TTC549 (cell line): ENCODE data around the gene DNAI2.
"Not testable (repeated sequence)": the region's sequence is repeated elsewhere in the genome, so short reads cannot be mapped to it uniquely, and the experiment has no call there.

Experiments
- FAIRE-seq: peaks from 2 replicates; lab custom pipeline; 2012; peaks lifted over from hg19 to GRCh38; lab: Jason Lieb, UNC

Gene DNAI2

DNA sequence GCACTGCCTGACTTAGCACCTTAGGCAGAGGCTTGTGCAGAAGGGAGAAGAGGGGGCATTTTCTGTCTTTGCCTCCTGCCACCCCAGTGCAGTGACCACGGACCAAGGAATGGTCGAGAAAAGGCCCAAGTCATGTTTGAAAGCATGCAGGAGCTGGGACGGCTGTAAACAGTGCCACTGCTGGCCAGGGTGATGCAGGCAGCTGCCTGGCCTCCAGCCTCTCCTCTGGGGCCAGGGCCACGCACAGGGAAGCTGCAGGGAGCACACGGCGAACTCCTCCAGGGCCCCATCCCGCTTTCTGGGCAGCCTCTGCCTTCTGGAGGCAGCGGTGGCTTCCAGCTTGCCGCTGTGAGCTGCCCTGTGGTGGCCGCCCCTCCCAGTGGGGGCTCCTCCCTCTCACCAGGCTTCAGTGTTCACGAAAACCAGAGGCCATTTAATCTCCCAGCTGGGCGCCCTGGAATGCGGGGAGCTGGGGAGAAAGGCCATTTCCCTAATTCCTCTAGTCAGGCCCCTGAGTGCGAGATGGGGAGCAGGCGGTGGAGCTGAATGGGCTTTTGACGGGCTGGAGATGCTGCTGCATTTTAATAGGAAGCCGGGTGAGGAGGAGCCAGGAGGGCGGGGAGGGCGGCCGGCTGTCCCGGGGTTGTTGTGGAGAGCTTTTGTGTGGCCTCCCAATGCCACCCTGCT, 28.7 kb upstream of the DNAI2 start:
- no peak for FAIRE-seq

- FAIRE-seq = no peak
Observed at GRCh38 chr17:74245871-74246270, 28.2 kb upstream of the DNAI2 start.

DNA sequence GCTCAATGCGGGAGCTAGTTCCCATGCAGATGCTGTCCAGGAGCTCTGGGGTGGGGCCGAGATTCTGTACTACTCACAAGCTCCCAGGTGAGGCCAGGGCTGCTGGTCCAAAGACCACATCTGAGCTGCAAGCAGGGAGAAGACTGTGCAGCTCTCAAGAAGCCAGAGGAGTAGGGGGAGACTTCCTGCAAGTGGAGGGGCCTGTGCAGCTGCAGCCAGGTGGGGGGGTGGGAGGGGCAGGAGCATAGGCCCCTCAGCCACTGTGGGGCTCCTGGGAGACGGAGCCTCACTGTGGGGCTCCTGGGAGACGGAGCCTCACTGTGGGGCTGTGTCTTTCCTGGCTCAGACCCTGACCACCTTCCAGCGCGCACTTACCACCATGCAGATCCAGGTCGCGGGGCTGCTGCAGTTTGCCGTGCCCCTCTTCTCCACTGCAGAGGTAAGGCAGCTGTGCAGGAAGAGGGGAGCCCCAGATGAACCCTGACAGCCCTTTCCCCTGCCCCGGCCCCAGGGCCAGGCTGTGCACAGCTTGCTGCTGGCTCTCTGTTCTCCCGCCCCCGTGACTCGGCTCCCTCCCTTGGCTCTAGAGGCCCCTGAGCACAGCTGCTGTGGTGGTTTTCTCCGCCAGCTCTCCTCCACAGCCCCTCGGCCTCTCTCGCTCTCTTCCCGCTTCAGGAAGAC, 24.3 kb upstream of the DNAI2 start:
- FAIRE-seq = no peak

DNA sequence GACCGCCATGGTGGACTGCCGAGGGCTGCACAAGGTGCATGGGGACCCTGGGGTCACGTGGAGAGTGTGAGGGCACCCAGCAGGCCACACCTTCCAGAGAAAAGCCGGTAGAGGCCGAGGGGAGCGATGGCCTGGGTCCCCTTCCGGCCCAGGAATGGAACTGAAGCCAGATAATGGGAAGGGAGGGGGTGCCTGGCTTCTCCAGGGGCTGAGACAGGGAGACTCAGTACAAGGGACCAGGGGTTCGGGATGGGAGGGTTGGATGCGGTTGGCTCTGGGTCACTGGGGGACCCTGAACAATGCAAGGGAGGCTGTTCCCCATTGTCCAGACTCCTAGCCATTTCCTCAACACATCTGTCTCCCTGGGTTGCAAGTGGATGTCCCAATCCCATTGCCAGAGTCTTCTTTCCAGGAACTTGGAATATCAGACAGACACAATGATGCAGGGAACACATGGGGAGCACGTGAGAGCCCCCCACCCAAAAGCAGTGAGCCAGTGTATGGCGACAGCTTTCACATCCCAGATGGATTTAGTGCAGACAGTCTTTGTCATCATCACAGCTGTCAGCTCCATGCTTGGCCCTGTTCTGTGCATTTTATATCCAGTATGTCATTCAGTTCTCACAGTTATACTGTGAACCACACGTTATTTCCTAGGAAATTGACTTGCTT, 23.6 kb upstream of the DNAI2 start:
- FAIRE-seq = no peak

DNA sequence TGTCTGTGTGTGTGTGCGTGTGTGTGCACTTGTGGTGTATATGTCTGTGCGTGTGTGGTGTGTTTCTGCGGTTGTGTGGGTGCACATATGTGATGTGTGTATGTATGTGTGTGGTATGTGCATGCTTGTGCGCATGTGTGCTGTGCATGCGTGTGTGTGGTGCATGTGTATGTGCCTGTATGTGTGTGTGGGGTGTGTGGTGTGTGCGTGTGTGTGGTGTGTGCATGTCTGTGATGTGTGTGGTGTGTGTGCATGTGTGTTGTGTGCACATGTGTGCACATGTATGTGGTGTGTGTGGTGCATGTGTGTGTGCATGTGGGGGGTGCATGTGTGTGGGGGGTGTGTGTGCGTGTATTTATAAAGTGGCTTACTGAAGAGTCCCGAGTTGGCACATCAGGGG, 23.0 kb upstream of the DNAI2 start:
- FAIRE-seq = no peak

DNA sequence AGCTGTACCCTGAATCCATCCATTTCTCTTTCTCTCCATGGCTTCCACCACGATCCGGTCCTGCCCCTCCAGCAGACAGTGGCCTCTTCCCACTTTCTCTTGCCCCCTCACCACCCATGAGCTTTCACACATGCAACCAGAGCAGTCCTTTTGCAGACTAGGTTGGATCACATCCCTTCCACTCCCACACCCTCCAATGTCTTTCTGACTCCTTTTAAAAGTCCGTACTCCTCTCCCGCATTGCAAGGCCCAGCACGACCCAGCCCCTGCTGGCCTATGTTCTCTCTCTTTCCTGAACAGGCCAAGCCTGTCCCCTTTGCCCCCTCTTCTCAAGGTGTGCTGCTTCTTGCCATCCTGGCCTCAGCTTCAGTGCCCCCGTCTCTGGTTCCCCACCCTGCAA, 22.5 kb upstream of the DNAI2 start:
- FAIRE-seq = no peak

DNA sequence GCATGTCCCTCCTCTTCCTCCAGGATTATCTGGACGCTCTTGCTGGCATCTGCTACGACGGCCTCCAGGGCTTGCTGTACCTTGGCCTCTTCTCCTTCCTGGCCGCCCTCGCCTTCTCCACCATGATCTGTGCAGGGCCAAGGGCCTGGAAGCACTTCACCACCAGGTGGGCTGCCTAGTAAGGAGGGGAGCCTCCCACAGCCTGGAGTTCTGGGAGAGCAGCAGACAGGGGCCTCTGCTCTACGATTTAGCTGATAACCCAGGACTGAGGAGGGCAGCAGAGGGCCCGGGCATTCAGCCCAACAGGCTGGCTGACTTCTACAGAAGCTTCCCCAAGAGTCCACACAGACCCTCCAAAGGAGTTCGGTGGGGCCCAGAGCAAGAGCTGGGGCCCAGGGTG, 21.8 kb upstream of the DNAI2 start:
- FAIRE-seq = no peak

- FAIRE-seq = no peak
Observed at GRCh38 chr17:74253036-74253435, 21.0 kb upstream of the DNAI2 start.

DNA sequence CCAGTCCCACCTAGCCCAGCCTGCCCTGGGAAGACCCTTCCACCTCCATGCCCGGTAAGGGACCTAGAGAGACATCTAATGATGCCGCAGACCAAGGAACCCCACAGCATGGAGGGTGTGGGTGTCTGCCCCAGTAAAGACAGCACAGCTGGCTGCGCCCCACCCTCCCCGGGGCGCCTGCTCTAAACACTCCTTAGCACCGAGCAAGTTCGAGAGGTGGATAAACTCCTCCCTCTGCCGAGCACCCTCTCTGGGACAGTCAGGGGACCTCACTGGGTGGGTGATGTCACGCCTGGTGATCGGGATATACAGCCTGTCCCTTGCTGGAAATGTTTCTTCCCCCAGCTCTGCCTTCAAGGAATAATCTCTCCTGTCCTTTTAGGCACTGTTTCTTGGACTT, 16.7 kb upstream of the DNAI2 start:
- FAIRE-seq = no peak

- FAIRE-seq = no peak
Observed at GRCh38 chr17:74259667-74260524, 14.1 kb upstream of the DNAI2 start.

DNA sequence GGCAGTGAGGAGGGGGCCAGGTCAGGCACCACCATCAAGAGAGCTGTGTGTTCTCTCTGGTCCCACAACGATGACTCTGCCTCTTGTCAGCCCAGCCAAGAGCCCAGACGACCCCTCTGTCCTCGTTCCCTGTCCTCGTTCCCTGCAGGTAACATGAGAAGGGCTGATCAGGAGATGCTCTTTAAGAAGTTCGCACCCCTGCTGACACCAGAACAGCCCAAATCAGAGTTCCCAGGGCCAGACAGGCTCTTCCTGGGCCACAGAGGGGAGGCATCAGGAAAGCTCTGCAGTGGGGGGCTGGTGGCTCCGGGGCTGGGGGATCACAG, 13.5 kb upstream of the DNAI2 start:
- no peak for FAIRE-seq

GRCh38 chr17:74262601-74263000, 11.4 kb upstream of the DNAI2 start:
- no peak for FAIRE-seq

DNA sequence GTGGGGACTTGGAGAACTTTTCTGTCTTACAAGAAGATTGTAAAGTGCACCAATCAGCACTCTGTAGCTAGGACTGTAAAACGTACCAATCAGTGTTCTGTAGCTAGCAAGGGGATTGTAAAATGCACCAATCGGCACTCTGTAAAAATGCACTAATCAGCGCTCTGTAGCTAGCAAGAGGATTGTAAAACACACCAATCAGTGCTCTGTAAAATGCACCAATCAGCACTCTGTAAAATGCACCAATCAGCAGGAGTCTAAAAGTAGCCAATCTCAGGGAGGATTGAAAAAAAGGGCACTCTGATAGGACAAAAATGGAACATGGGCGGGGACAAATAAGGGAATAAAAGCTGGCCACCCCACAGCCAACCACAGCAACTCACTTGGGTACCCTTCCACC, 7.0 kb upstream of the DNAI2 start:
- FAIRE-seq = not testable (repeated sequence)

DNA sequence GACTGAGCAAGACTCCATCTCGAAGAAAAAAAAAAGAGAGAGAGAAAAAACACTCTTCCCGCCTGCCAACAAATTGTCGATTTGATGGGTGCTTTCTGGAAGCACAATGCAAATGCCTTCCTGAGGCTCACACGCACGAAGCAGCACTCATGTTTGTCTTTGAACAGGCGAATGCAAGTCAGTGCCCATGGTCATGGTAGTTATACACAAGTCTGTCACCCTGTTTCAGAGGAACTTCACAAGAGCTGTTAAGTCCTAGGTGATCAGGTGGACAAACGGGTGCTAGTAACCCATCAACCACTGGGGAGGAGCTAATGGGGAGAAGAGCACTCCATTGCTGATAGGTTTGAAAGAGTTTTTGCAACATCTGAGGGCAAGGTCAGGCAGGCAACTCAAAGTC, 6.5 kb upstream of the DNAI2 start:
- no peak for FAIRE-seq

GRCh38 chr17:74267987-74268499, 6.0 kb upstream of the DNAI2 start:
- no peak for FAIRE-seq

DNA sequence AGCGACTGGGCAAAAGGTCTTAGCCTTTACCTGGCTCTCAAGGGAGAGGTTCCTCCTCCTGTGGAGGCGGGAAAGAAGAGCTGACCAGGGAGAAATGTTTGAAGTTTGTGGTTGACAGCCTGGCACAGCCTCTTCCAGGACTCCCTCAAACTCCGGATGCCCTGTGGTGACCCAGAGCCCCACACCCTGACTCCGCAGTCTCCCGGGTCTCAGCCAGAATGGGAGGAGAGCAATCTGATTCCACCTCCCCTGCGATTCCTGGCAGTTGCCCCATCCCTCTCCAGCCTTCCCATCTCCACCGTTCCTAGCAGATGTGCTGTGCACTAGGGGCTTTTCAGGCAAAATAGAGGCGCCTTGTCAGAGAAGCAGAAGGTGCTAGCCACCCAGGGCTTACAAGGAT, 5.5 kb upstream of the DNAI2 start:
- FAIRE-seq = no peak

DNA sequence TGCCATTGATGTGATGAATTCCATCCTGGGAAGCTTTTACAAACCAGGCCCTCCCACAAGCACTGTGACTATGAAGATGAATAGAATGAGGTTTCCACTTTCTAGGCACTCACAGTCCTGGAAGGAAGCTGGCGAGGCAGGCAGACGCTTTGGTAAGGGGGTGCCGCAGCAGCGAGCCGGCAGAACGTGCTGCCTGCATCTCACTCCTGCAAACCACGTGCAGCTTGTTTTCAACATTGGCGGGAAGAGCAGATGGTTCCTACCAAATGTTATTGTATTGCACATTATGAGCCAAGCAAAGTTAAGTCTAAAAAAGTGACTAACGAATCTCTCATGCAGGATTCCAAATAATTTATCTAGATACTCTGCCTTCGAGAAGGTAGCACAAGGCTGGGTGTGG, 3.7 kb upstream of the DNAI2 start:
- no peak for FAIRE-seq

DNA sequence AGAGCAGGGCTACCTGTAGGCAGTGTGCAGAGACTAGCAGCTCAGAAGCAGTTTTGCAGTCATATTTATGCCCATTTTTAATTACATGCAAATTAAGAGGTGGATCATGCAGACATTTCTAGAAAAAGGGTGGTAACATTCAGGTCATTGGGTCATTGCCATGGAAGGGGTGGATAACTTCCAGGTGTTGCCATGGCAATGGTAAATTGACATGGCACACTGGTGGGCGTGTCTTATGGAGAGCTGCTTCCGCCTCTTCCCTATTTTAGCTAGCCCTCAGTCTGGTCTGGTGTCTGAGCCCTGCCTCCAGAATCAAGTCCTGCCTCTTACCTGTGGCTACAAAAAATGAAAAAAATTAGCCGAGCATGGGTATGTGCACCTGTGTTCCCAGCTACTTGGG, 2.8 kb upstream of the DNAI2 start:
- no peak for FAIRE-seq

DNA sequence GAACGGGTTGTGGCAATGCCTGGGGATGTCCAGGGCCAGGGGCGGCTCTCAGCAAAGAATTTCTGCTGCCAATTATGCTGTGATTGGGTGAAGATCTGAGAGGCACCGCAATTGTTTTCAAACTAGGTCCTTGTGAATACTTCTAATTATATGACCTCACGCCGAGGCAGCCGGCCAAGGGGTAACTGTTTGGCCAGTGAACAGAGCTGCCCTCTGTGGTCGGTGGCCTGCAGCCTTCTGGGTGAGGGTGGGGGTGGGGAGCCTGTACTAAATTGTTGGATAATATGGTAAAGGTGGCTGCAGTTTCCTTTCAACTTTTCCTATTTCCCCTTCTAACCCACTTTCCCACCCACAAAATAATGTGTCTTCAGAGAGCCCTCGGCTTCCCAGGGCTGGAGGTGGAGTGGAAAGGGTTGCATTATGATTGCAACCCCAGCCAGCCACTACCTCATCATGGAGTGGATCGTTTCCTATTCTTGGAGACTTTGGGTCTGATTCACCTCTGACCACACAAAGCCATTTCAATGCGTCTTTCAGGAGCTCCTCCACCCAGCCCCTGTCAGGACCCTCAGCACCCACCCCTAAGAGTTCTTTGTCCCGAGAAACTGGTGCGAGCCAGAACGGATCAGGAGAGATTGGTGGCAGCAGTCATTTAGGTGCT, 2.0 kb upstream of the DNAI2 start:
- no peak for FAIRE-seq

DNA sequence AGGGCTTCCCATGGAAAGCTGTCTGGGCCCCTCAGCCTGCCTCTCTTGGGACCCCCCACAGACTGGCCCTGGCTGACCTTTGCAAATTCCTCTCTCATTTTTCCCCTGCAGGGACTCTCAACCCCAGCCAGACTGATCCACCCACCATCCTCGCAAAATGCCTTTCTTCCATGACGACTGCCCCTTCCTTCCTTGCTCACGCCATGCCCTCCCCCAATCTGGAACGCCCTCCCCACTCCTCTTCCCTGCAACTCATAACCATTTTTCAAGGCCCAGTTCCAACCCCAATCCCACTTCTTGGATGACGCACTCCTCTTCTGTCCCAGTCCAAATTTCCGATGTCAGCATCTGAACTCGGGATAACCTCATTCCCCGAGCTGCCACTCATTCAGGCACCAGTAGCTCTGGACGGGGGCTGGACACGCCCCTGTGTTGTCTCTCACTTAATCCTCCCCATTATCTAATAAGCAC, 1.3 kb upstream of the DNAI2 start:
- FAIRE-seq = no peak

DNA sequence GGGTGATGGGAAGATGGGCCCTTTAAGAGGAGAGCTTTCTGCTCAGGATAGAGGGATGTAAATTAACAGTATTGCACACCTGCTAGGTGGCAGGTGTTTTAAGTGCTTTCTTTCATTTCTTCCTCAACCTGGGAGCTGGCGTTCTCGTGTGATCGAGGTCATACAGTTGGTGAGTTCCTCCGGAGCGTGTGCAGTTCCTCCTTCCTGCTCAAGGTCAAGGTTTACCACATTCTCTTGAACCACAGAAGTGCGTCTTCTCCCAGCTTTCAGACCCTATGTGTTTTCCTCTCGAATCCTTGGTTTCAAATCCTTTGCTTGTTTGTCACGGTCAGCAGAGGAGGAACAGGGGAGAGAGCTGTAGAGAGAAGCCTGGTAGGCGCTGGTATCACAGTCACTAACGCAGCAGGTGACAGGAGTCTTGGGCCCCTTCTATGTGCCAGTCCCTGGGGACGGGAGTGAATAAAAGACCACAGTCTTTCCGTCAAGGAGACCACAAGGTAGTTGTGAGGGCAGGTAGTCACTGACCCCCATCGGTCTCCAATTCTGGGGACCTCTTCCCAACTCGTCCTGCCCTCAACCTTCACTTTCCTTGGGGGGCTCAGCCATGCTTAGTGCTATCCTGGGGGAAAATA, 791 bp downstream of the DNAI2 start:
- no peak for FAIRE-seq

- FAIRE-seq = no peak
Observed at GRCh38 chr17:74276051-74276476, 2.0 kb downstream of the DNAI2 start.
